HG02610 (cell line): ENCODE results near the gene FAM216B.
"Not testable (repeated sequence)": the region's sequence is repeated elsewhere in the genome, so short reads cannot be mapped to it uniquely, and the experiment has no call there.

ENCODE experiments used
- ATAC-seq: cut with Tn5 transposase; IDR thresholded peaks from one replicate; pipeline ENCODE4 v1.9.1; 2021; ENCODE audit warnings: mild to moderate bottlenecking, moderate library complexity; ENCODE audit not compliant: unreplicated experiment

FAM216B gene

DNA sequence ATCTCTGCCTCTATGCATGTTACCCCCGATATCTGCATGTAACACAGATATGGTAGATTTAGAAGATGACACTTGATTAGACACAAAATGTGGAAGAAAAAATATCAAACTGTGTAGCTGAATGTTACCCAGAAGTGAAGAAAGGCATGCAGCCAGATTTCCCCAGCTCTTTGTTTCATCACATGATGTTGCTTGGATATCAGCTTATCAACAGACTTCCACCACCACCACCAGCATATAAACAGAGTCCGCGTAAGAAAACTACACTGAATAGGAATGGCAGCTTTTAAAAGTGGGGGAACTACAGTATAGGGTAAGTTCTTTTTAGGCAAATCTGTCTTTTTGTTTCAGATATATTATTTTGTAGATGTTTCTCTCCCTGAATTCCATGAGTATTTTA lies at the start of gene FAM216B:
Gene FAM216B, plus strand, starts transcription at position 233 of the 400 bp plus-strand sequence. CDS start 2,484 bp downstream, outside the sequence.
- no peak for ATAC-seq

GRCh38 chr13:42732073-42732472 lies 49.3 kb upstream of the FAM216B start:
- no peak for ATAC-seq

DNA sequence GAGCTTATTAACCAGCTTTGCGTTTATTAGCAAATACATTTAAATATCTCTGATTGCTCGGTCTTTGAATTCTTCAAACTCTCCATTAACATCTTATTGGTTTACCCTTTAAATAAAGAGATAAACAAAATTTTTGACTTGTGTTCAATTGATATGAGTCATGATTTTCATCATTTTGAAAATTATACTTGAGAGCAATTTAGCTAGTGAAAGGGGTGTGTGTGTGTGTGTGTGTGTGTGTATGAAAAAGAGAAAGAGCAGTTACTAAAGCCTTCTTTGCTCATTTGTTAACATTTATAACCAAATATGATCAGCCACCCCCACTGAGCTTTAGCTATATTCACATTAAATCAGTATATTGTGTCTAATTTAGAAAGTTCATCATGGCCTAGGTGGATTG lies 48.3 kb upstream of the FAM216B start:
- ATAC-seq: no peak

- ATAC-seq: no peak
Measured at GRCh38 chr13:42735010-42735409, 46.4 kb upstream of the FAM216B start.

DNA sequence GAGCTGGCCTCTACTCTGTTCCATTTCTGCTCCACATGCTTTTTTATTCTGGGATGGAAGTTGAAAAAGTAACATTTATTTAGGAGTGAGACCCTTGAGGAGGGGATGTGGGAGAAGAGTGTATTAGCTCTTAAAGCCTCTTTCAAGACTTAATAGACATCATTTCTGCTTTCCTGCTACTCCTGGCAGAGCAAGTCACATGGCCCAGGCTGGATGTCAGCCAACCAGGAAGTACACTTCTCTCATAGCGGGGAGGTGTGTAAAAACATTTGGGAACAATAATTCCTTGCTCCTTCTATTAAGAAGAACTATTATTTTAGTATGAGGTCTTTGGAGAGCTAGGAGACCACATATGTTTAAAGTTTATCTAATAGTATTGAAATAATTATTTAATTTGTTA lies 40.6 kb upstream of the FAM216B start:
- ATAC-seq: no peak

DNA sequence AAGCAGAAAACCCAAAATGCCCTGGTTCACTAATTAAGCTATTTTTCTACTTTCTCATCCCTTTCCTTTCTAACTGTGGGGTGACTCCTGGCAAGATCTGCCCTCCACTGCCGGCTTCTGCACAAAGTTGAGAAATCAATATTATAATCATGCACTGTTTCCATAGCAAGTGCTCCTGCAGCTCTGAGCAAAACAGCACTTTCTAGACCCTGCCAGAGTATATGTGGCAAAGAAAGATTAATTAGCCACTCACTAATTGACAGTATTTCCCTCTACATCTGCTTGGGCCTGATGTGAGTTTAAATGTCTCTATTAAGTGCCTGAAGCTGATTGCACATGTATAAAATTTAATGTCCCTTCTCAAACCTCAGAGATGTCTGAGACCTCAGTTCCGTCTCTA lies 39.5 kb upstream of the FAM216B start:
- no peak for ATAC-seq

- ATAC-seq: no peak
Measured at GRCh38 chr13:42745655-42746054, 35.7 kb upstream of the FAM216B start.

GRCh38 chr13:42746866-42747265 lies 34.5 kb upstream of the FAM216B start:
- no peak for ATAC-seq

DNA sequence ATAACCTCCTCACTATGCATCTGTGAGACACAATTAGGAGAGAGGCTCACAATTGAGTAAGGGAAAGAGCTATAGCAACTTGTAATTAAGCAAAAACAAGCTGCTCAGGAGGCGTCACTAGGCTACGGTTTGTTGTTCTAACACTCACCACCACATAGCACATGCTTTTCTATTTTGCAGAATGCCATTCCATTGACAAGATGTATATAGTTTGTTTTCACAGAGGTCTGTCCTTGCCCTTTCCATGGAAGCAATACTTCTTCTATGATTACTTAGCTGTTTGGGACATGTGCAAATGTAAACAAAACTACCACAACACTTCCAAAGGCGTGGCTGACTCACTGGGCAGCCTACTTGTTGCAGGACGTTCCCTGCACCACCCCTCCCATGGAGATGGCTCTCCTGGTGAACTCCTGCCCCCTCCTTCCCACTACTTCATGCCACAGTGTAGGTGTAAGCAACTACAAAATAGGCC lies 33.9 kb upstream of the FAM216B start:
- ATAC-seq: no peak

GRCh38 chr13:42750794-42751193 lies 30.6 kb upstream of the FAM216B start:
- ATAC-seq: no peak

- peak; percentile 44 for ATAC-seq
Measured at GRCh38 chr13:42751693-42752092, 29.7 kb upstream of the FAM216B start.

DNA sequence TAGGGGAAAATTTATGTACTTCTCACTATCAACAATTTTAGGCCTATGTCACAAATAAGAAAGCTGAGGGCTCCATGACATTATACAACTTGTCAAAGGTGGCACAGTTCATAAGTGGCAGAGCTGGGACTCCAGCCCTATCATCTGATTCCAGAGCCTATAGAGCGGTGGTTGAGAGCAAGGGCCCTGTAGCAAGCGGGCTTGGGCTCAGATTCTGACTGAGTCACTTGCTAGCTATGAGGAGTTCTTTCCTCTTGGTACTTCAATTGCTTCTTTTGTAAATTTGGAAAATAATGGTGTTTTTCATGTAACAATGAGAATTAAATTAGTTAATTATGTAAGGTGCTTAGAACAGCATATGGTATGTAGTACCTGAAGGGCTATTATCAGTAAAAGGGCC lies 28.7 kb upstream of the FAM216B start:
- no peak for ATAC-seq

DNA sequence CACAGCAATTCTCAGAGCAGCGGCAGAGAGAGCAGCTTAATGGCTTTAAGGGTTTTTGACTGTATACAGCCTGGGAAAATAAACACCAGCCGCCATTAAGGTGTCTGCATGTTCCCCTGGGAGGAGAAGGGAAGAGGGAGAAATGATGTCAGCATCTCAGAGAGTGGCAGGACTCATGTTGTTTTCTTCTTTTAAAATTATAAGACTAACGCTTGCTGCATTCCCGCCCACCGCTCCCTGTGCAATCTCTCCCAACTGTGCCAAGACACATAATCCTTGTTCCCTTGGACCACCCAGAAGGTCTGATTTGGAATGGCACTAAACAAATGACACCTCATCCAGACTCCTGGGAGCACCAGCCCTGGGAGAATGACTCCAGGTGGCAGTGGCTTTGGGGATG lies 27.7 kb upstream of the FAM216B start:
- ATAC-seq: no peak

DNA sequence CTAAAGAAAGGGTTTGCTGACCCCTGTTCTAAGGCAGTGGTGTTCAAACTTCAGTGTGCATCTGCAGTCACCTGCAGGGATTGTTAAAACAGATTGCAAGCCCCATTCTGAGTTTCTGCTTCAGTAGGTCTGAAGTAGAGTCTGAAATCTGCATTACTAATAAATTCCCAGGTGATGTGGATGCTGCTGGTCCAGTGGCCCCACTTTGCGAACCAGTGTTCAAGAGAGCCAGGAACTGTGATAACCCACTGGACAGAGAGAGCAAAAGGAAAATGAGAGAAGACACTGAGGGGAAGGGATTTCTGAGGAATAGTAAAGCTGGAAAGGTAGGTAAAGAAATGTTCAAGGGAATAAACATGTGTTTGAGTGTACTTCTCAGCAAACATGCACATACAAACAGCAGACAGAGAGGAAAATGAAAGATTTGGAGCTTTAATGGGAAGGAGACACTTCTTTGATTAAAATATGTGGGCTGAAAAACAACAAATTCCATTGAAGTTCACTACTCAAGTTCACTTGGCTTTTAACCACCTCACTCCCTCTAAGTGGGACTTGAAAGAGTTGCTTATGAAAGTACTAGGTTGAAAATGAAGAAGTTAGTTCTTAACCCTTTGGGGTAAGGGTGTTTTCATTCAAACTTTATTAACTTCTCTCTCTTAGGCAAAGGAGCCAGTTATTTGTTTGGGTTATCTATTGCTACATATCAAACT lies 26.4 kb upstream of the FAM216B start:
- no peak for ATAC-seq

DNA sequence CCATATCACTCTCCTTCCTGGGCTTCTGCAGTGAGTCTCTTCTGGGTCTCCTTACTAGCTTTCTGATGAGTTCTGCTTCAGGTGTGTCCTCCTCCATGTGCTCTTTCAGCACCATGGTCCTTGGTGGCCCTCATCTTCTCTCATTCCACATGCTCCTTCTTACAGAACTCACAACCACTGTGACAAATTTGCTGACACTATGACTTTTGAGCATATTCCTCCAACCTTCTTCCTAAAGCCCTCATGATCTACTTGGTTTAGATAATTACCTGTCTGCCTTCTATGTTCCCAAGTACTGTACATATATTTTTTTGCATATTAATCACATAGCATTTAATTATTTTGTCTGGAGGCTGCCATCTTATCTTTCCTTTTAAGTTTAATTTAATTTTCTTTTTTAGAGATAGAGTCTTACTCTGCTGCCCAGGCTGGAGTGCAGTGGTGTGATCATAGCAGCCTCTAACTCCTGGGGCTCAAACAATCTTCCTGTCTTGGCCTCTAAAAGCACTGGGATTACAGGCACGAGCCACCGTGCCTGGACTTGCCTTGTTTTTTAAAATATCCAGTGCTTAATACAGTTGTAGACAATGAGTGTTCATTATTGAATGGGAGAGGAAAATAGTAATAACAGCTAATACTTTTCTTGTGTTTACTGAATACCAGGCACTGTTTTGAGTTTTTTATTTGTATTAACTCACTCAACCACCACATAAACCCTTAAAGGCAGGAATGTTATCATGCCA lies 23.5 kb upstream of the FAM216B start:
- no peak for ATAC-seq

- ATAC-seq: no peak
Measured at GRCh38 chr13:42758515-42758914, 22.9 kb upstream of the FAM216B start.

- ATAC-seq: no peak
Measured at GRCh38 chr13:42760951-42761350, 20.4 kb upstream of the FAM216B start.

DNA sequence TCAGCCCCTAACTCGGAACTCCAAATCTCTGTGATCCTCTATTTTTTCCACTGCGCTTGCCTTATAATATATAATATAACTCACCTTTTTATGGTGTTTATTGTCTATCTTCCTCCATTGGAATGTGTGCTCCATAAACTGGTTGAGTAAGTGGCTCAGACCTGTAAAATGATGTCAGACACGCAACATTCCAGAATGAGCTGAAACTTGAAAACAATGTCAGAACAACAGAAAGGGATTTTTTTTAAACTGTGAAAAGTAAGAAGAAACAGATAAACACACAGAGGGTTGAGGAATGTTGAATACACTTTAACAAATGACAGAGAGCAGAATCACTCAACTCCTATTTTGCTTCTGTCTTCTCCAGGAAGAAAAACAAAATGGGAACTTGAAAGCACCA lies 19.1 kb upstream of the FAM216B start:
- no peak for ATAC-seq

DNA sequence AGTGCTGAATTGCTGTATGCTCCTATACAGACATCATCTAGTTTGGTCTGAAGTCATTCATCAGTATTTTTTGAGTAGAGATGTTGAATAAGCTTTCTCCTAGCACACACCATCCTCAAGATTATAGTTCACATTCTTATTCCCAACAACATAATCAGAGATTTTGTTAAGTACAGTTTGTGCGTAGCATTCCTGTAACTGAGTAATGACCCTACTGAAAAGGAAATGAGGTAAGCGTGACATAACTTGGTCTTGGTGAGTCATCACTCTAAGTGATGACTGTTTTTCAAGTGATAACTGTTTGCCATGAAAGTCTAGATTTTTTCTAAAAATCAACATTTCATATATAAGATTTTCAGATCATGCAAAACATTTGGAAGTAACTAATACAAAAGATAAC lies 18.5 kb upstream of the FAM216B start:
- no peak for ATAC-seq

DNA sequence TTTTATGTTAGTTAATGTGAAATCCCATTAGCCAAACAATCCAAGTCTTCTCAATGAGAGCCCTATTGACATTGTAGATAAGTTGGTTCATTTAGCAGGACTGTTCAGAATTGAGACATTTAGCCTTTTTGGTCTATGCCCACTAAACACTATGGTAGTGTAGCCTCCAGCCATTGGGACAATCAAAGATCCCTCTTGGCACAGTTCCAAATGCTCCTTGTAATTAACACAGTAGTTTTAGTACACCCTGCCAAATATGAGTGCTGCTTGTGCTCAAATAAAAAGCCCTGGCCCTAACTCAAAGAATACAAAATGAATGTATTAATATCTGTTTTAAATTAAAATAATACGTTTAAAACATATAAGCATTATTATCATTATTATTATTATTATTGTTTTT lies 15.4 kb upstream of the FAM216B start:
- no peak for ATAC-seq

DNA sequence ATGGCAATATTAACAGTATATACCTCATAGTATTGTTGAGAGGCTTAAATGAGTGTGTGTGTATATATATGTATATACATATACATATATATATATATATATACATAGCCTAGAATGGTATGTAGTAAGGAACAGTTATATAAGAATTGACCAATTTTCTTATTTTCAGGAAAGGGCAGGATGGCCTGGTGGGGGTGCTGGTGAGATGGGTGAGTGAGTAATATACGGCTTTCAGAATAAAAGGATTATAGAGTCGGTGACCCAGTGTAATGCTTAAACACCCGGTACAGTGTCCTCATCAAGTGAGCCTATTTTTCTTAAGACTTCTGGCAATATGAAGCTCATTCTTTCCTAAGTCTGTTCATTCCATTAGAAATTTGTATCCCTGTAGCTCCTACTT lies 11.7 kb upstream of the FAM216B start:
- no peak for ATAC-seq

GRCh38 chr13:42776558-42776957 lies 4.8 kb upstream of the FAM216B start:
- not testable (repeated sequence) for ATAC-seq
